ENCODE measurements around the gene PBLD.
A peak's percentile ranks its signal among the peaks of the same experiment; 100 is the strongest.

PBLD gene

GRCh38 chr10:68332259-68333057 lies at the start of gene PBLD:
Gene PBLD, minus strand, starts transcription at chr10:68332928. Its CDS starts 26,084 bp downstream, at chr10:68306844.
- no peak for DNase-seq (ENCODE audit: low read depth)

- no peak for DNase-seq (ENCODE audit: low read depth)
These were observed 38.9 kb upstream of the PBLD start for GRCh38 chr10:68371604-68372003.

- DNase-seq (ENCODE audit: low read depth) = no peak
These were observed 34.4 kb upstream of the PBLD start for GRCh38 chr10:68367121-68367520.

- no peak for DNase-seq (ENCODE audit: low read depth)
These were observed 33.9 kb upstream of the PBLD start for GRCh38 chr10:68366600-68366999.

- DNase-seq (ENCODE audit: low read depth) = no peak
These were observed 32.9 kb upstream of the PBLD start for GRCh38 chr10:68365611-68366010.

GRCh38 chr10:68364101-68364886 lies 31.6 kb upstream of the PBLD start:
- no peak for DNase-seq (ENCODE audit: low read depth)

GRCh38 chr10:68362590-68362989 lies 29.9 kb upstream of the PBLD start:
- no peak for DNase-seq (ENCODE audit: low read depth)

GRCh38 chr10:68359189-68359588 lies 26.5 kb upstream of the PBLD start:
- no peak for DNase-seq (ENCODE audit: low read depth)

- no peak for DNase-seq (ENCODE audit: low read depth)
These were observed 20.8 kb upstream of the PBLD start for GRCh38 chr10:68353537-68353936.

- no peak for DNase-seq (ENCODE audit: low read depth)
These were observed 15.6 kb upstream of the PBLD start for GRCh38 chr10:68348265-68348741.

GRCh38 chr10:68346774-68347173 lies 14.0 kb upstream of the PBLD start:
- no peak for DNase-seq (ENCODE audit: low read depth)

- DNase-seq (ENCODE audit: low read depth) = no peak
These were observed 12.9 kb upstream of the PBLD start for GRCh38 chr10:68345621-68346020.

GRCh38 chr10:68342909-68343516 lies 10.3 kb upstream of the PBLD start:
- no peak for DNase-seq (ENCODE audit: low read depth)

- DNase-seq (ENCODE audit: low read depth) = no peak
These were observed 7.8 kb upstream of the PBLD start for GRCh38 chr10:68340358-68341080.

GRCh38 chr10:68336754-68337351 lies 4.1 kb upstream of the PBLD start:
- DNase-seq (ENCODE audit: low read depth) = no peak

- DNase-seq (ENCODE audit: low read depth) = no peak
These were observed 2.1 kb upstream of the PBLD start for GRCh38 chr10:68334672-68335467.

GRCh38 chr10:68333440-68334431 lies 1.0 kb upstream of the PBLD start:
- DNase-seq (ENCODE audit: low read depth) = no peak

GRCh38 chr10:68333058-68333395 lies 299 bp upstream of the PBLD start:
- no peak for DNase-seq (ENCODE audit: low read depth)

- peak; percentile 95 for DNase-seq (ENCODE audit: low read depth)
These were observed 1.1 kb downstream of the PBLD start, which contains the start of gene HNRNPH3 for GRCh38 chr10:68331455-68332258. Gene HNRNPH3, plus strand, starts transcription at chr10:68332064. Its CDS starts 5,158 bp downstream, at chr10:68337222.
